ENCODE results near the gene SLC20A1. TPM values are rescaled to one million over a fixed set of nuclear protein-coding genes. Genes with fewer than 3 reads are reported as not detected.

Gene SLC20A1
- total RNA-seq, 1 experiment from 2014 or later = 123 TPM

DNA sequence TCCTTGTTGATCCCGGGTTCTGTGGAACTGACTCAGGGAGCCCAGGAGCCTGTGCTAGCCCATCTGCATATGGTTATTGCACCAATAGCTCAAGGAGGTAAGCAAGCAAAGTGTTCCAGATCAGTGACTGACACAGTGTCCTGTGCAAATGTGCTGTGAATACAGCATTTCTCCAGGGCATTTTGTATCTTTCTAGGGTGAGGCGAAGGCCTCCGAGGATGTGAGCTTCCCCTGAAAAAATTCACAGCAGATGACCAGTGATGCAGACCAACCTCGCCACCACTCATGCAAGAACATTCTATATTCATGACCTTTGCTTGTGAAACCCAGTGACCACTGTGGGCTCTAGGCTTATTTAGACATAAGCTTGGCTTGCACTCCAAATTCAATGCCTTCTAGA, 59.8 kb downstream of the SLC20A1 start:
- Histone ChIP-seq H3K27me3 (ENCODE audit: insufficient read depth, low read length) (no peaks in the 10 kb centered on the region), H2BK20ac (ENCODE audit: low read depth, low read length, poor library complexity, severe bottlenecking) (no peak overlapping the region), H3K23me2 (ENCODE audit: insufficient read length, low read depth, low read length, poor library complexity, severe bottlenecking) (no peaks in the 10 kb centered on the region), H3K4ac (ENCODE audit: low read depth, low read length) (no peak overlapping the region), H2BK15ac (ENCODE audit: low read depth, low read length) (no peak overlapping the region), H3K79me1 (ENCODE audit: insufficient read depth, low read depth, low read length, poor library complexity, severe bottlenecking) (no peaks in the 10 kb centered on the region), H3K9ac (ENCODE audit: extremely low read depth, insufficient read length, low read length) (no peak overlapping the region), H3K27ac (ENCODE audit: insufficient read length, low read depth, low read length) (no peak overlapping the region), H3K18ac (ENCODE audit: insufficient read length, low read depth, low read length) (no peak overlapping the region), H3K4me1 (ENCODE audit: insufficient read depth, low read length) (no peaks in the 10 kb centered on the region), H4K5ac (ENCODE audit: insufficient read length, low read depth, low read length) (no peak overlapping the region), H2AFZ (ENCODE audit: low read length) (no peak overlapping the region), H3K9me3 (ENCODE audit: control insufficient read depth, low read depth, low read length) (no peaks in the 10 kb centered on the region), H3K79me2 (ENCODE audit: insufficient read depth, low read length) (no peaks in the 10 kb centered on the region), H3K56ac (ENCODE audit: insufficient read length, low read depth, low read length) (no peak overlapping the region), H3K4me2 (ENCODE audit: insufficient read depth, insufficient read length, low read length) (no peak overlapping the region), H2BK12ac (ENCODE audit: insufficient read length, low read depth, low read length) (no peak overlapping the region), H4K20me1 (ENCODE audit: control insufficient read depth, insufficient read depth, insufficient read length) (no peaks in the 10 kb centered on the region), H3T11ph (ENCODE audit: low read length) (no peak overlapping the region), H4K8ac (replicated peaks; ENCODE audit: insufficient read length, low read depth, low read length) (no peak overlapping the region), H3K14ac (ENCODE audit: insufficient read depth, low read length) (no peak overlapping the region), H4K91ac (ENCODE audit: insufficient read length, low read depth, low read length) (no peak overlapping the region), H2AK5ac (ENCODE audit: insufficient read length, low read length) (no peak overlapping the region), H2BK120ac (ENCODE audit: low read depth, low read length, poor library complexity, severe bottlenecking) (no peak overlapping the region), H3K23ac (ENCODE audit: insufficient read length, low read depth, low read length) (no peak overlapping the region), H2BK5ac (ENCODE audit: insufficient read length, low read length) (no peak overlapping the region)
- no peak overlapping the region for H3K27ac Mint-ChIP-seq
- no CpG with 5 or more reads among the region's 4 CpGs for WGBS (ENCODE audit: extremely low coverage, insufficient read length, low lambda C conversion rate)
- no peak overlapping the region for H3K4me3 Mint-ChIP-seq
- H3K36me3 Mint-ChIP-seq (ENCODE audit: insufficient read depth in 1 of 3, low read depth in 3 of 3) = no peaks in the 10 kb centered on the region
- H3K9me3 Mint-ChIP-seq = no peaks in the 10 kb centered on the region
- no peak for DNase-seq
- TF ChIP-seq, protein P1, sequence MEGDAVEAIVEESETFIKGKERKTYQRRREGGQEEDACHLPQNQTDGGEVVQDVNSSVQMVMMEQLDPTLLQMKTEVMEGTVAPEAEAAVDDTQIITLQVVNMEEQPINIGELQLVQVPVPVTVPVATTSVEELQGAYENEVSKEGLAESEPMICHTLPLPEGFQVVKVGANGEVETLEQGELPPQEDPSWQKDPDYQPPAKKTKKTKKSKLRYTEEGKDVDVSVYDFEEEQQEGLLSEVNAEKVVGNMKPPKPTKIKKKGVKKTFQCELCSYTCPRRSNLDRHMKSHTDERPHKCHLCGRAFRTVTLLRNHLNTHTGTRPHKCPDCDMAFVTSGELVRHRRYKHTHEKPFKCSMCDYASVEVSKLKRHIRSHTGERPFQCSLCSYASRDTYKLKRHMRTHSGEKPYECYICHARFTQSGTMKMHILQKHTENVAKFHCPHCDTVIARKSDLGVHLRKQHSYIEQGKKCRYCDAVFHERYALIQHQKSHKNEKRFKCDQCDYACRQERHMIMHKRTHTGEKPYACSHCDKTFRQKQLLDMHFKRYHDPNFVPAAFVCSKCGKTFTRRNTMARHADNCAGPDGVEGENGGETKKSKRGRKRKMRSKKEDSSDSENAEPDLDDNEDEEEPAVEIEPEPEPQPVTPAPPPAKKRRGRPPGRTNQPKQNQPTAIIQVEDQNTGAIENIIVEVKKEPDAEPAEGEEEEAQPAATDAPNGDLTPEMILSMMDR (conservative IDR thresholded peaks at IDR 0.05) = no peak
- H3K27me3 Mint-ChIP-seq (ENCODE audit: low read depth) = peaks cover 9% of the 10 kb centered on the region; the same call in 1 of the 2 replicates
- no peaks in the 10 kb centered on the region for H3K4me1 Mint-ChIP-seq

Data from H9 (cell line).